Sigmoid colon (tissue), 4 donors: ENCODE results near the gene MYO19.

ENCODE experiments used
- EP300 ChIP-seq, 4 donors: sonication (generic); formaldehyde crosslinking; IDR thresholded peaks; one replicate each; pipeline ENCODE4 v1.6.1; 2017; ENCODE audit warnings: antibody characterized with exemption in 4 of 4
- POLR2AphosphoS5 ChIP-seq, 4 donors: sonication (generic); formaldehyde crosslinking; IDR thresholded peaks; one replicate each; pipeline ENCODE4 v1.6.1; 2017; ENCODE audit warnings: antibody characterized with exemption in 4 of 4

GRCh38 chr17:36474571-36474970 lies 60.1 kb downstream of the MYO19 start:
- TF ChIP-seq POLR2AphosphoS5 (IDR thresholded peaks at IDR 0.05) (no peak), EP300 (IDR thresholded peaks at IDR 0.05) (no peak)
